Lower leg skin (tissue), 4 donors: ENCODE data around the gene SCIN. TPM values are rescaled to one million over a fixed set of nuclear protein-coding genes. Genes with fewer than 3 reads are reported as not detected.

Source experiments
- DNase-seq, 2 donors: peaks; one replicate each; pipeline ENCODE4 v3.0.0-alpha.2; 2019; ENCODE audit warnings: low spot score in 2 of 2
- H3K4me3 ChIP-seq: fragments of 200-600 bp; sonication (generic); 2 replicates; pipeline ENCODE4 v1.5.1; 2017; ENCODE audit warnings: mild to moderate bottlenecking, low read depth; ENCODE audit not compliant: poor library complexity, severe bottlenecking
- CTCF ChIP-seq, 3 donors: fragments of 450-650 bp; IDR thresholded peaks; one replicate each; pipeline ENCODE4 v1.5.1; 2016; ENCODE audit warnings: antibody characterized with exemption in 3 of 3, mild to moderate bottlenecking in 3 of 3, moderate library complexity in 2 of 3
- POLR2A ChIP-seq, 2 donors: fragments of 450-650 bp; IDR thresholded peaks; one replicate each; pipeline ENCODE4 v1.6.1; 2016 to 2017; ENCODE audit warnings: antibody characterized with exemption in 2 of 2, mild to moderate bottlenecking in 1 of 2, moderate library complexity in 1 of 2
- WGBS, 2 donors: methylation state at CpG; one replicate each; pipeline ENCODE4 v1.1.5; 2018; 5-methylcytosine and 5-hydroxymethylcytosine counted together
- intact Hi-C: fragments of 100-400 bp; cut with DNase I; formaldehyde crosslinking; loops from one replicate; pipeline ENCODE4 v1.15.0; 2023; ENCODE audit warnings: low total_unique reads
- total RNA-seq, 4 donors: library from RNA; depleted of rRNA; stranded (reverse); fragments of >200 nt; gene quantifications; one replicate each; pipeline ENCODE4 v1.1.0, GENCODE V29; 2016

The SCIN gene
- total RNA-seq, 4 donors from 2014 or later, result 3.1 to 6.6 (median 5.8) TPM

- 75 to 81% methylated on average over 4 of the region's 4 CpGs for WGBS, 2 donors
- TF ChIP-seq POLR2A (IDR thresholded peaks at IDR 0.05) (no peak), CTCF (IDR thresholded peaks at IDR 0.05) (no peak)
- H3K4me3 ChIP-seq, result no peak overlapping the region
- intact Hi-C loops, result no loop called here
- DNase-seq, result no peak
Measured at GRCh38 chr7:12564996-12565764, 5.3 kb upstream of the SCIN start.

- intact Hi-C loops, result no loop called here
- WGBS, 2 donors, result 92 to 93% methylated on average over 2 of the region's 2 CpGs
Measured at GRCh38 chr7:12565873-12566272, 4.6 kb upstream of the SCIN start.

GRCh38 chr7:12567015-12567414, 3.5 kb upstream of the SCIN start:
- no peak overlapping the region for H3K4me3 ChIP-seq
- no peak for TF ChIP-seq POLR2A (IDR thresholded peaks at IDR 0.05)
- TF ChIP-seq CTCF (IDR thresholded peaks at IDR 0.05), result no peak
- 59 to 77% methylated on average over 1 of the region's 1 CpG for WGBS, 2 donors
- DNase-seq, result no peak
- intact Hi-C loops, result no loop called here

More at GRCh38 chr7:12565873-12566272, 4.6 kb upstream of the SCIN start:
- no peak overlapping the region for H3K4me3 ChIP-seq
- no peak for DNase-seq
- TF ChIP-seq POLR2A (IDR thresholded peaks at IDR 0.05) (no peak), CTCF (IDR thresholded peaks at IDR 0.05) (no peak)

- no peak for TF ChIP-seq CTCF (IDR thresholded peaks at IDR 0.05)
- TF ChIP-seq POLR2A (IDR thresholded peaks at IDR 0.05), result no peak
- intact Hi-C loops, result no loop called here
Measured at GRCh38 chr7:12569673-12570072, 847 bp upstream of the SCIN start.

GRCh38 chr7:12570168-12570533, 369 bp upstream of the SCIN start:
- TF ChIP-seq POLR2A (IDR thresholded peaks at IDR 0.05) (no peak), CTCF (IDR thresholded peaks at IDR 0.05) (no peak)
- peak overlapping the region; percentile 13 for H3K4me3 ChIP-seq
- DNase-seq, result peak; percentile 32 to 84
- intact Hi-C loops, result no loop called here
- 4 to 6% methylated on average over 10 of the region's 10 CpGs for WGBS, 2 donors

More at GRCh38 chr7:12569673-12570072, 847 bp upstream of the SCIN start:
- no peak for DNase-seq
- no peak overlapping the region for H3K4me3 ChIP-seq
- 17 to 29% methylated on average over 5 of the region's 5 CpGs for WGBS, 2 donors

GRCh38 chr7:12571691-12572090, 1.2 kb downstream of the SCIN start:
- 73 to 84% methylated on average over 5 of the region's 5 CpGs for WGBS, 2 donors
- DNase-seq, result no peak
- H3K4me3 ChIP-seq, result no peak overlapping the region
- TF ChIP-seq CTCF (IDR thresholded peaks at IDR 0.05), result no peak
- TF ChIP-seq POLR2A (IDR thresholded peaks at IDR 0.05), result no peak
- intact Hi-C loops, result no loop called here
